SK-N-SH (cell line): Measurements from ENCODE around the gene NTM. TPM values are rescaled to one million over a fixed set of nuclear protein-coding genes. Genes with fewer than 3 reads are reported as not detected.

Experiments
- CTCF ChIA-PET: fragments of 300-600, 350-600 bp; formaldehyde crosslinking; extraction: SDS; loops from one replicate; lab custom pipeline; 2021; lab: Yijun Ruan, JAX
- POLR2A ChIA-PET: fragments of 350-600 bp; sonication (Branson Sonifier 250); formaldehyde crosslinking; extraction: SDS; loops from one replicate; lab custom pipeline; 2020; ENCODE audit warnings: antibody characterized with exemption, inconsistent platforms; lab: Yijun Ruan, JAX
- DNase-seq: peaks from one replicate; pipeline ENCODE4 v3.0.0; 2012
- H2AFZ ChIP-seq: fragments of 200-600 bp; sonication (generic); 2 replicates; pipeline ENCODE4 v1.8.1; 2016; ENCODE audit warnings: antibody characterized with exemption, mild to moderate bottlenecking, low read depth
- H3F3A ChIP-seq: fragments of 200-600 bp; sonication (generic); replicated peaks from 2 replicates; pipeline ENCODE3; 2016; ENCODE audit warnings: antibody characterized with exemption, mild to moderate bottlenecking; ENCODE audit not compliant: insufficient read depth
- H3K27ac ChIP-seq, 2 experiments: fragments of 200-500 bp in 1 of 2; fragments of 200-600 bp in 1 of 2; sonication (Bioruptor generic) in 1 of 2; sonication (generic), shearing (Covaris generic) in 1 of 2; 2 replicates each; pipeline versions ENCODE4 v1.5.1 to v1.6.1; 2014 to 2016; ENCODE audit warnings: low read depth in 2 of 2, inconsistent platforms in 1 of 2, low read length in 1 of 2, mild to moderate bottlenecking in 1 of 2, mixed read lengths in 1 of 2
- H3K27me3 ChIP-seq: fragments of 200-600 bp; sonication (generic), shearing (Covaris generic); 2 replicates; pipeline ENCODE4 v1.6.1; 2016; ENCODE audit warnings: mixed run types; ENCODE audit not compliant: insufficient read depth
- H3K36me3 ChIP-seq, 2 experiments: fragments of 200-500 bp in 1 of 2; fragments of 200-600 bp in 1 of 2; sonication (Bioruptor generic) in 1 of 2; sonication (generic) in 1 of 2; replicated peaks in 1 of 2; 2 replicates each; pipeline versions ENCODE3 to v1.5.1; 2014 to 2016; ENCODE audit warnings: low read length in 1 of 2, mild to moderate bottlenecking in 1 of 2; ENCODE audit not compliant: insufficient read depth in 2 of 2, control insufficient read depth in 1 of 2
- H3K4me1 ChIP-seq, 2 experiments: fragments of 200-500 bp in 1 of 2; fragments of 200-600 bp in 1 of 2; sonication (Bioruptor generic) in 1 of 2; sonication (generic), shearing (Covaris generic) in 1 of 2; 2 replicates each; pipeline versions ENCODE4 v1.5.1 to v1.6.1; 2014 to 2016; ENCODE audit warnings: low read depth in 1 of 2, low read length in 1 of 2, mixed run types in 1 of 2; ENCODE audit not compliant: insufficient read depth in 2 of 2, control insufficient read depth in 1 of 2
- H3K4me2 ChIP-seq: fragments of 200-600 bp; sonication (generic), shearing (Covaris generic); 2 replicates; pipeline ENCODE4 v1.6.1; 2017; ENCODE audit warnings: mixed run types
- H3K4me3 ChIP-seq, 2 experiments: fragments of 200-500 bp in 1 of 2; fragments of 200-600 bp in 1 of 2; sonication (Bioruptor generic) in 1 of 2; sonication (generic), shearing (Covaris generic) in 1 of 2; 2 replicates each; pipeline versions ENCODE4 v1.5.1 to v1.8.1; 2014 to 2016; ENCODE audit warnings: low read depth in 2 of 2, inconsistent platforms in 1 of 2, low read length in 1 of 2, mild to moderate bottlenecking in 1 of 2, mixed read lengths in 1 of 2, moderate library complexity in 1 of 2
- H3K79me2 ChIP-seq: fragments of 200-600 bp; sonication (generic); 2 replicates; pipeline ENCODE4 v1.8.1; 2017; ENCODE audit warnings: mild to moderate bottlenecking; ENCODE audit not compliant: insufficient read depth
- H3K9ac ChIP-seq: fragments of 200-600 bp; sonication (generic); 2 replicates; pipeline ENCODE4 v1.6.1; 2017; ENCODE audit warnings: mixed run types
- H3K9me2 ChIP-seq: fragments of 200-600 bp; sonication (generic); 2 replicates; pipeline ENCODE4 v1.6.1; 2017; ENCODE audit warnings: mixed run types
- H3K9me3 ChIP-seq: fragments of 200-600 bp; sonication (generic); 2 replicates; pipeline ENCODE4 v1.6.1; 2017; ENCODE audit warnings: mixed run types, mild to moderate bottlenecking, moderate library complexity
- H4K20me1 ChIP-seq: fragments of 200-600 bp; sonication (generic); 2 replicates; pipeline ENCODE4 v1.6.1; 2017; ENCODE audit warnings: mild to moderate bottlenecking, mixed run types; ENCODE audit not compliant: insufficient read depth
- CHD2 ChIP-seq: fragments of 150-350 bp; IDR thresholded peaks from 2 replicates; pipeline ENCODE4 v1.6.1; 2018; ENCODE audit warnings: low read length; ENCODE audit not compliant: partially characterized antibody
- CTCF ChIP-seq: fragments of 200-600 bp; sonication (generic); IDR thresholded peaks from 2 replicates; pipeline ENCODE4 v1.6.1; 2017; ENCODE audit warnings: antibody characterized with exemption, mild to moderate bottlenecking, moderate library complexity
- ELF1 ChIP-seq: IDR thresholded peaks from 2 replicates; pipeline ENCODE4 v1.4.0; 2012
- FOXJ3 ChIP-seq: sonication (generic); formaldehyde crosslinking; IDR thresholded peaks from 2 replicates; pipeline ENCODE4 v1.5.1; 2020; ENCODE audit warnings: mild to moderate bottlenecking, missing genetic modification reagents
- FOXM1 ChIP-seq: IDR thresholded peaks from 2 replicates; pipeline ENCODE4 v1.4.0; 2012; ENCODE audit warnings: low read depth, mild to moderate bottlenecking
- GATA2 ChIP-seq: sonication (generic); formaldehyde crosslinking; IDR thresholded peaks from 2 replicates; pipeline ENCODE4 v1.5.0; 2020; ENCODE audit warnings: mild to moderate bottlenecking, missing genetic modification reagents
- JUND ChIP-seq: IDR thresholded peaks from 2 replicates; pipeline ENCODE4 v1.4.0; 2012
- MXI1 ChIP-seq: IDR thresholded peaks from 2 replicates; pipeline ENCODE4 v1.6.1; 2012; ENCODE audit warnings: mild to moderate bottlenecking, low read depth, low read length, improper control_type of control experiment
- PBX3 ChIP-seq: IDR thresholded peaks from 2 replicates; pipeline ENCODE4; 2012
- POLR2AphosphoS5 ChIP-seq: IDR thresholded peaks from 2 replicates; pipeline ENCODE4 v1.6.1; 2012; ENCODE audit warnings: low read depth, low read length
- REST ChIP-seq: IDR thresholded peaks from 2 replicates; pipeline ENCODE4 v1.6.1; 2012; ENCODE audit warnings: mild to moderate bottlenecking, low read depth, low read length, moderate library complexity
- RXRA ChIP-seq: IDR thresholded peaks from 2 replicates; pipeline ENCODE4 v1.4.0; 2012; ENCODE audit warnings: low read depth, mild to moderate bottlenecking, borderline replicate concordance
- TAF1 ChIP-seq: IDR thresholded peaks from 2 replicates; pipeline ENCODE4 v1.6.1; 2012; ENCODE audit warnings: low read depth, mild to moderate bottlenecking, low read length, moderate library complexity, borderline replicate concordance
- TEAD4 ChIP-seq: IDR thresholded peaks from 2 replicates; pipeline ENCODE4 v1.4.0; 2012; ENCODE audit warnings: mild to moderate bottlenecking, borderline replicate concordance; ENCODE audit not compliant: insufficient read depth
- USF2 ChIP-seq: fragments of 150-350 bp; IDR thresholded peaks from 2 replicates; pipeline ENCODE4 v1.6.1; 2017; ENCODE audit warnings: antibody characterized with exemption, low read length, low read depth, borderline replicate concordance
- YY1 ChIP-seq: IDR thresholded peaks from 2 replicates; pipeline ENCODE4 v1.4.0; 2012; ENCODE audit warnings: low read depth, mild to moderate bottlenecking
- WGBS: methylation state at CpG from one replicate; pipeline ENCODE4 v1.1.6; 2017; ENCODE audit warnings: low lambda C conversion rate; 5-methylcytosine and 5-hydroxymethylcytosine counted together
- polyA plus RNA-seq, 3 experiments: library from polyadenylated mRNA; depleted of rRNA; stranded (reverse); fragments of >200 nt; gene quantifications; 2 replicates each; pipeline ENCODE4 v1.2.3, GENCODE V29; 2012

The NTM gene
- polyA plus RNA-seq, 1 of the 3 experiments (the other 2 are of a cell fraction), result 20.0 TPM

GRCh38 chr11:132260636-132261035 is 890.2 kb downstream of the NTM start (continued):
- TF ChIP-seq FOXJ3 (no peak), TAF1 (no peak), ELF1 (no peak)
- TF ChIP-seq, all 33 proteins: peak for 0

- no peaks in the 10 kb centered on the region for H3K36me3 ChIP-seq
- H3K9me2 ChIP-seq, result no peaks in the 10 kb centered on the region
- no peaks in the 10 kb centered on the region for H3K79me2 ChIP-seq
- H2AFZ ChIP-seq, result no peak overlapping the region
- no peak overlapping the region for H3K4me2 ChIP-seq
- H3K4me1 ChIP-seq, result no peaks in the 10 kb centered on the region
- H3K9ac ChIP-seq, result no peak overlapping the region
- H3F3A ChIP-seq, result no peaks in the 10 kb centered on the region
- no peak for DNase-seq
- ChIA-PET POLR2A (no interaction called here), CTCF (no interaction called here)
- H3K9me3 ChIP-seq, result no peaks in the 10 kb centered on the region
- no peaks in the 10 kb centered on the region for H3K27me3 ChIP-seq
- 60% methylated on average over 5 of the region's 5 CpGs for WGBS
- no peaks in the 10 kb centered on the region for H4K20me1 ChIP-seq
- H3K4me3 ChIP-seq, result no peak overlapping the region
- TF ChIP-seq USF2 (no peak), PBX3 (no peak), FOXM1 (no peak), CHD2 (no peak), TEAD4 (no peak), JUND (no peak), POLR2AphosphoS5 (no peak), GATA2 (CRISPR knock-in tag) (no peak)
- H3K27ac ChIP-seq, result no peak overlapping the region
These were observed 892.8 kb downstream of the NTM start for GRCh38 chr11:132263241-132263640.

GRCh38 chr11:132263875-132264274 is 893.5 kb downstream of the NTM start:
- Histone ChIP-seq H3K4me1 (no peaks in the 10 kb centered on the region), H3K4me2 (no peak overlapping the region), H4K20me1 (no peaks in the 10 kb centered on the region), H3K36me3 (no peaks in the 10 kb centered on the region), H3K27me3 (no peaks in the 10 kb centered on the region)
- 60% methylated on average over 4 of the region's 4 CpGs for WGBS
- CTCF ChIA-PET, result no interaction called here
- no peak for TF ChIP-seq RXRA
- no peak for TF ChIP-seq POLR2AphosphoS5
- TF ChIP-seq GATA2 (CRISPR knock-in tag), result no peak
- no peak for TF ChIP-seq FOXM1
- no peak for TF ChIP-seq USF2
- no peak for TF ChIP-seq CTCF
- no peak for TF ChIP-seq MXI1
- no peak for TF ChIP-seq CHD2
- TF ChIP-seq REST, result no peak
- TF ChIP-seq YY1, result no peak
- TF ChIP-seq, all 33 proteins: peak for 0
- no peak for DNase-seq
- POLR2A ChIA-PET, result no interaction called here
- no peaks in the 10 kb centered on the region for H3K9me3 ChIP-seq
- H3K27ac ChIP-seq, result no peak overlapping the region
- H3F3A ChIP-seq, result no peaks in the 10 kb centered on the region
- no peaks in the 10 kb centered on the region for H3K79me2 ChIP-seq
- no peak overlapping the region for H3K9ac ChIP-seq
- no peak overlapping the region for H2AFZ ChIP-seq
- no peaks in the 10 kb centered on the region for H3K9me2 ChIP-seq
- no peak overlapping the region for H3K4me3 ChIP-seq
